ENCODE measurements around the gene CREG2.

DNA sequence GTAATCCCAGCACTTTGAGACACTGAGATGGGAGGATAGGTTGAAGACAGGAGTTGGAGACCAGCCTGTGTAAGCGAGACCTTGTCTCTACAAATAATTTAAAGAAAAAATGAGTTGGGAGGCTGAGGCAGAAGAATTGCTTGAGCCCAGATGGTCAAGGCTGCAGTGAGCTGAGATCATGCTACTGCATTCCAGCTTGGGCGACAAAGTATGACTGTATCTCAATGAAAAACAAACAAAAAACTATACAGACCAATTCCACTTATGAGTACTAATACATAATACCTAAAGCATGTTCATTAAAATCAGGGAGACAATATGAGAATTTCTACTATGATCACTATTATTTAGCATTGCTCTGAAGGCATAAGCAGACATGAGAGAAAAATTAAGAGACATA, 91.4 kb downstream of the CREG2 start:
- TF ChIP-seq POLR2A (IDR thresholded peaks at IDR 0.05; ENCODE audit: low read depth, low read length) (no peak), PAX5 (IDR thresholded peaks at IDR 0.05; ENCODE audit: insufficient read depth, low read length, severe bottlenecking) (no peak)

All from GM12891 (cell line).